ENCODE data around the gene USP54. TPM values are rescaled to one million over a fixed set of nuclear protein-coding genes. Genes with fewer than 3 reads are reported as not detected.
A peak's percentile ranks its signal among the peaks of the same experiment; 100 is the strongest.
"Not testable (repeated sequence)": the region's sequence is repeated elsewhere in the genome, so short reads cannot be mapped to it uniquely, and the experiment has no call there.

USP54 gene
- total RNA-seq, 1 experiment from 2014 or later, result 17.5 TPM

- H3K27ac ChIP-seq; H3K36me3 ChIP-seq; H3K4me3 ChIP-seq; H3K4me1 ChIP-seq (replicated peaks); H3K9me3 ChIP-seq (replicated peaks); H3K27me3 ChIP-seq (replicated peaks); DNase-seq (ENCODE audit: low read depth in 1 of 2, low spot score in 2 of 2): not testable (repeated sequence)
Measured at GRCh38 chr10:73617143-73617542, 26.0 kb upstream of the USP54 start.

GRCh38 chr10:73614720-73615119 lies 23.6 kb upstream of the USP54 start:
- no peaks in the 10 kb centered on the region for H3K27me3 ChIP-seq (replicated peaks)
- H3K27ac ChIP-seq, result no peak overlapping the region
- H3K9me3 ChIP-seq (replicated peaks), result no peaks in the 10 kb centered on the region
- no peaks in the 10 kb centered on the region for H3K4me1 ChIP-seq (replicated peaks)
- H3K4me3 ChIP-seq, result no peak overlapping the region
- DNase-seq (ENCODE audit: low read depth in 1 of 2, low spot score in 2 of 2), result no peak
- H3K36me3 ChIP-seq, result no peaks in the 10 kb centered on the region

GRCh38 chr10:73609116-73609515 lies 18.0 kb upstream of the USP54 start:
- H3K27me3 ChIP-seq (replicated peaks), result no peaks in the 10 kb centered on the region
- H3K4me3 ChIP-seq, result no peak overlapping the region
- no peaks in the 10 kb centered on the region for H3K4me1 ChIP-seq (replicated peaks)
- no peaks in the 10 kb centered on the region for H3K36me3 ChIP-seq
- H3K27ac ChIP-seq, result no peak overlapping the region
- DNase-seq (ENCODE audit: low read depth in 1 of 2, low spot score in 2 of 2), result no peak
- no peaks in the 10 kb centered on the region for H3K9me3 ChIP-seq (replicated peaks)

GRCh38 chr10:73601486-73601921 lies 10.4 kb upstream of the USP54 start:
- H3K9me3 ChIP-seq (replicated peaks), result no peaks in the 10 kb centered on the region
- DNase-seq (ENCODE audit: low read depth in 1 of 2, low spot score in 2 of 2), result no peak

GRCh38 chr10:73597346-73597745 lies 6.2 kb upstream of the USP54 start:
- no peak for DNase-seq (ENCODE audit: low read depth in 1 of 2, low spot score in 2 of 2)
- H3K9me3 ChIP-seq (replicated peaks), result no peaks in the 10 kb centered on the region
- peaks cover 2% of the 10 kb centered on the region for H3K4me1 ChIP-seq (replicated peaks)
- H3K27ac ChIP-seq, result no peak overlapping the region
- no peaks in the 10 kb centered on the region for H3K27me3 ChIP-seq (replicated peaks)
- no peaks in the 10 kb centered on the region for H3K36me3 ChIP-seq
- no peak overlapping the region for H3K4me3 ChIP-seq

More at GRCh38 chr10:73601486-73601921, 10.4 kb upstream of the USP54 start:
- Histone ChIP-seq H3K4me3 (no peak overlapping the region), H3K27me3 (replicated peaks) (no peaks in the 10 kb centered on the region), H3K36me3 (no peaks in the 10 kb centered on the region), H3K27ac (no peak overlapping the region), H3K4me1 (replicated peaks) (no peaks in the 10 kb centered on the region)

GRCh38 chr10:73593812-73594211 lies 2.7 kb upstream of the USP54 start:
- Histone ChIP-seq H3K9me3 (replicated peaks) (no peaks in the 10 kb centered on the region), H3K27me3 (replicated peaks) (no peaks in the 10 kb centered on the region), H3K4me1 (replicated peaks) (peaks cover 34% of the 10 kb centered on the region), H3K27ac (no peak overlapping the region), H3K4me3 (no peak overlapping the region), H3K36me3 (no peaks in the 10 kb centered on the region)
- DNase-seq (ENCODE audit: low read depth in 1 of 2, low spot score in 2 of 2), result no peak

- Histone ChIP-seq H3K27me3 (replicated peaks) (no peaks in the 10 kb centered on the region), H3K9me3 (replicated peaks) (no peaks in the 10 kb centered on the region), H3K4me1 (replicated peaks) (peaks cover 34% of the 10 kb centered on the region), H3K36me3 (no peaks in the 10 kb centered on the region), H3K27ac (no peak overlapping the region), H3K4me3 (no peak overlapping the region)
- no peak for DNase-seq (ENCODE audit: low read depth in 1 of 2, low spot score in 2 of 2)
Measured at GRCh38 chr10:73593110-73593509, 2.0 kb upstream of the USP54 start.

GRCh38 chr10:73591935-73592699 lies 975 bp upstream of the USP54 start:
- Histone ChIP-seq H3K36me3 (no peaks in the 10 kb centered on the region), H3K9me3 (replicated peaks) (no peaks in the 10 kb centered on the region), H3K4me1 (replicated peaks) (peaks cover 34% of the 10 kb centered on the region), H3K4me3 (peak overlapping the region; percentile 16), H3K27me3 (replicated peaks) (no peaks in the 10 kb centered on the region), H3K27ac (peak overlapping the region; percentile 94)
- DNase-seq (ENCODE audit: low read depth in 1 of 2, low spot score in 2 of 2), result peak; percentile 75 to 78

GRCh38 chr10:73589563-73590126 lies 1.5 kb downstream of the USP54 start:
- no peaks in the 10 kb centered on the region for H3K27me3 ChIP-seq (replicated peaks)
- no peaks in the 10 kb centered on the region for H3K9me3 ChIP-seq (replicated peaks)
- H3K4me1 ChIP-seq (replicated peaks), result peaks cover 47% of the 10 kb centered on the region
- no peak overlapping the region for H3K27ac ChIP-seq
- H3K4me3 ChIP-seq, result no peak overlapping the region
- no peaks in the 10 kb centered on the region for H3K36me3 ChIP-seq
- DNase-seq (ENCODE audit: low read depth in 1 of 2, low spot score in 2 of 2), result no peak

- peaks cover 47% of the 10 kb centered on the region for H3K4me1 ChIP-seq (replicated peaks)
- no peak overlapping the region for H3K4me3 ChIP-seq
- H3K36me3 ChIP-seq, result no peaks in the 10 kb centered on the region
- H3K9me3 ChIP-seq (replicated peaks), result no peaks in the 10 kb centered on the region
- no peak overlapping the region for H3K27ac ChIP-seq
- DNase-seq (ENCODE audit: low read depth in 1 of 2, low spot score in 2 of 2), result no peak
- no peaks in the 10 kb centered on the region for H3K27me3 ChIP-seq (replicated peaks)
Measured at GRCh38 chr10:73588656-73589055, 2.5 kb downstream of the USP54 start.

GRCh38 chr10:73586583-73586984 lies 4.6 kb downstream of the USP54 start:
- H3K9me3 ChIP-seq (replicated peaks), result no peaks in the 10 kb centered on the region
- H3K4me1 ChIP-seq (replicated peaks), result peaks cover 39% of the 10 kb centered on the region
- H3K27me3 ChIP-seq (replicated peaks), result no peaks in the 10 kb centered on the region
- no peaks in the 10 kb centered on the region for H3K36me3 ChIP-seq
- H3K4me3 ChIP-seq, result no peak overlapping the region
- peak in 1 of 2 experiments; percentile 36 for DNase-seq (ENCODE audit: low read depth in 1 of 2, low spot score in 2 of 2)
- peak overlapping the region; percentile 32 for H3K27ac ChIP-seq

GRCh38 chr10:73585327-73585726 lies 5.8 kb downstream of the USP54 start:
- Histone ChIP-seq H3K4me3 (no peak overlapping the region), H3K4me1 (replicated peaks) (peaks cover 27% of the 10 kb centered on the region), H3K27me3 (replicated peaks) (no peaks in the 10 kb centered on the region), H3K27ac (no peak overlapping the region), H3K9me3 (replicated peaks) (no peaks in the 10 kb centered on the region), H3K36me3 (no peaks in the 10 kb centered on the region)
- no peak for DNase-seq (ENCODE audit: low read depth in 1 of 2, low spot score in 2 of 2)

GRCh38 chr10:73584737-73585136 lies 6.4 kb downstream of the USP54 start:
- H3K4me1 ChIP-seq (replicated peaks), result peaks cover 21% of the 10 kb centered on the region
- H3K27me3 ChIP-seq (replicated peaks), result no peaks in the 10 kb centered on the region
- DNase-seq (ENCODE audit: low read depth in 1 of 2, low spot score in 2 of 2), result no peak
- H3K27ac ChIP-seq, result no peak overlapping the region
- no peaks in the 10 kb centered on the region for H3K36me3 ChIP-seq
- H3K9me3 ChIP-seq (replicated peaks), result no peaks in the 10 kb centered on the region
- no peak overlapping the region for H3K4me3 ChIP-seq

- no peak for DNase-seq (ENCODE audit: low read depth in 1 of 2, low spot score in 2 of 2)
- H3K27ac ChIP-seq, result no peak overlapping the region
- H3K36me3 ChIP-seq, result no peaks in the 10 kb centered on the region; the same call in 1 of the 2 replicates
- peaks cover 11% of the 10 kb centered on the region for H3K4me1 ChIP-seq (replicated peaks)
- H3K4me3 ChIP-seq, result no peak overlapping the region
- no peaks in the 10 kb centered on the region for H3K27me3 ChIP-seq (replicated peaks)
- no peaks in the 10 kb centered on the region for H3K9me3 ChIP-seq (replicated peaks)
Measured at GRCh38 chr10:73581918-73582317, 9.2 kb downstream of the USP54 start.
